GM12892 (cell line): ENCODE data around the gene TMPRSS2.
"Not testable (repeated sequence)": the region's sequence is repeated elsewhere in the genome, so short reads cannot be mapped to it uniquely, and the experiment has no call there.

ENCODE experiments used
- DNase-seq: peaks from one replicate; pipeline ENCODE4 v3.0.0; 2011; ENCODE audit not compliant: insufficient read length
- FAIRE-seq: peaks from 2 replicates; lab custom pipeline; 2011; peaks lifted over from hg19 to GRCh38; lab: Jason Lieb, UNC
- POLR2A ChIP-seq: IDR thresholded peaks from 2 replicates; pipeline ENCODE4 v1.6.1; 2011; ENCODE audit warnings: low read depth, low read length, control low read depth
- POLR2AphosphoS5 ChIP-seq: IDR thresholded peaks from 2 replicates; pipeline ENCODE4 v1.6.1; 2011; ENCODE audit warnings: low read depth, low read length, control low read depth
- TAF1 ChIP-seq: IDR thresholded peaks from 2 replicates; pipeline ENCODE4 v1.6.1; 2011; ENCODE audit warnings: low read depth, mild to moderate bottlenecking, control low read depth, low read length, borderline replicate concordance

TMPRSS2 gene

DNA sequence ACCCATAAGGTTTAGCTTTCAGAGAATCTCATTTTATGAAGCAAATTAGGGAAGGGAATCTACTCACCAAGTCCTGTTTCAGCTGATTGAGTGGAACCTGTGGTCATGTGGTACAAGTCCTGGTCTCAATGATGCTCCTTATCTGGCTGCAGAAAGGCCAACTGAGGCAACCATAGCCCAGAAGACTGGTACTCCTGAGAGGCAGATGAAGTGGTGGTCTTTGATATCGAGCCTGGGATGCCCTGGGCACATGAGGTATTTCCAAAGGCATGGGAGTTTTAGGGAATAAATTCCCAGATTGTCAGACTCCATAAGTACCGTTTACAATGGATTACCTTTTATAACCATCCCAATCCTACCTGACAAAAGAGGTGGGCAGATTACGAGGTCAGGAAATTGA is 78.7 kb downstream of the TMPRSS2 start:
- DNase-seq (no peak), FAIRE-seq (no peak)
- TF ChIP-seq POLR2A (peak; percentile 49; the same call in 1 of the 2 replicates), TAF1 (no peak), POLR2AphosphoS5 (peak; percentile 56; the same call in 1 of the 2 replicates)

DNA sequence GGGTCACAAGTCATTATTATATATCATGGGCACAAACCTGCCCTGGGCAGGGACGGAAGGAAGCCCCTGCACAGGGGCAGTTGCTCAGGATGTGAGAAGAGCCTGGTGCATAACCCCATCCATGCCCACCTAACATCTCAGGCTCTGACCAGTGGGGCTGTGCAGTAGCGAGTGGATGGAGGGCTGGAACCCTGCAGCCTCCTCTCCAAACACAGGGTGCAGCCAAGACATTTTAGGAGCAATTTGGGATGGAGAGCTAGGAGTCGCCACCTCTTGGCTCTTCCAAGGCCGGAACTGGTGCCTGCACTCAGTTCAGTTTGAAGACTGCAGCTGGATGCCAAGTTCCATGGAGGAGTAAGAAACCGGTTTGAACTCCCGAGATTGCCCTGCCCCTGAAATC is 79.1 kb downstream of the TMPRSS2 start:
- TF ChIP-seq POLR2AphosphoS5 = no peak; the same call in 1 of the 2 replicates
- peak; percentile 37; the same call in 1 of the 2 replicates for TF ChIP-seq POLR2A
- no peak for FAIRE-seq

DNA sequence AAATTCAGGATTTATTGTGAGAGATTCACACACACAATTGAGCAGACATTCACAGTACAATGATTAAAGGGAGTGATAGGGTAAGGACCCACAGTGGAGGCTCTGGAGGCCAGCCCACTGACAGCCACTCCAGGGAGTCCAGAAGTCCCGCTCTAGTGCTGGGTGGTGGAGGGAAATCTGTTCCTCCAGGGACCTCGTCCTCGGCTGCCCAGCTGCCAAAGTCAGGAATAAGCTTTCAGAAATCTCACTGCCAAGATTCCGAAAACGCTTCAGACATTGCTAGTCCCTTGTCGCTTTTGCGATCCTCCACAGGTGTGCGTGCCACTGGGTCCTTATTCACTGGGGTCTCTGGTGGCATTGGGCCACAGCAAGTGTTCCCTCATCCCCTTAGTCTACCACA is 79.6 kb downstream of the TMPRSS2 start:
- no peak for FAIRE-seq
- TF ChIP-seq POLR2A (no peak; the same call in 1 of the 2 replicates), TAF1 (no peak), POLR2AphosphoS5 (no peak; the same call in 1 of the 2 replicates)

More for the DNA sequence above, 79.1 kb downstream of the TMPRSS2 start:
- no peak for DNase-seq

DNA sequence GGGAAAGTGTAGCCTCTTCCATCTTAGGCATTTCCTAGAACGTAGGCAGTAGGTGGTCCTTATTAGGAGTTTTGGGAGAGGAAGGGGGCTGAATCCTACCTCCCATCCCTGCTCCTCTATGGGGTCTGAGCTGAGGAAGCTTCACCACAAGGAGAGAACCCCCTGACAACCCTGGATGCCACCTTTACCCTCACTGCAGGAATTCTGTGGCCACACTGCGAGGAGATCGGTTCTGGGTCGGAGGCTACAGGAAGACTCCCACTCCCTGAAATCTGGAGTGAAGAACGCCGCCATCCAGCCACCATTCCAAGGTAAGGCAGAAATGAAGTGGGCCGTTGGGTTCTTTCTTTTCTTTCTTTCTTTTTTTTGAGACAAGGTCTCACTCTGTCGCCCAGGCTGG is 80.4 kb downstream of the TMPRSS2 start:
- FAIRE-seq = peak; percentile 24
- DNase-seq = no peak
- TF ChIP-seq TAF1 (no peak), POLR2A (no peak), POLR2AphosphoS5 (no peak)

More for the DNA sequence above, 79.6 kb downstream of the TMPRSS2 start:
- DNase-seq = no peak

DNA sequence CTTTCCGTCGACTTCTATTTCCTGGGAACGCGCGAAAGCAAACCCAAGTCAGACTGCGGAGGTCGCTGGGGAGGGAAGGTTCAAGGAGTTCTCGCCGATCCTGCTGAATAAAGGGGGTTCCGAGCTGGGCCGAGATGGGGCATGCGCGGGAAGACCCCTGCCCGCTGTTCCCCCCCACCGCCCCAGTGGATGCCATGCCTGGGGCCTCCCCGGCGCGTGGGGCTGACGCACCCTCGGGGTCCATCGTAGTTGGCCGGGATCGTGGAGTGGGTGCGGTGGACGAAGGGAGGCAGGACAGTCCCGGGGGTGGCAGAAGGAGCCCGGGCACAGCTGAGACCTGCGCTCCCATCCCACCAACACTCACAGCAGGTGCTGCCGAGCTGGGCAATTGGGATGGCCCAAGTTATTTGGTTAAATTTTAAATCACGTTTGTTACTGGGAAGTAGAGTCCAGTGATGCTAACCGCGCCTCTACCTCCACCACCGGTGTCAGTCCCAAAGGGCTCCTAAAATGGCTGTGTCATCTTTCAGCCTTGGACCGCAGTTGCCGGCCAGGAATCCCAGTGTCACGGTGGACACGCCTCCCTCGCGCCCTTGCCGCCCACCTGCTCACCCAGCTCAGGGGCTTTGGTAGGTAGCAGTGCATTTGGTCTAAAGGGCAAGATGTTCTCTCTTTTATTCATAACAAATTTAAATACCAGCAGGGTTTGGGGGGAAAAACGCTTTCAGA is 81.1 kb downstream of the TMPRSS2 start:
- FAIRE-seq = peak; percentile 88
- no peak for DNase-seq
- TF ChIP-seq TAF1 (no peak), POLR2AphosphoS5 (peak; percentile 64; the same call in 1 of the 2 replicates), POLR2A (peak; percentile 75)

DNA sequence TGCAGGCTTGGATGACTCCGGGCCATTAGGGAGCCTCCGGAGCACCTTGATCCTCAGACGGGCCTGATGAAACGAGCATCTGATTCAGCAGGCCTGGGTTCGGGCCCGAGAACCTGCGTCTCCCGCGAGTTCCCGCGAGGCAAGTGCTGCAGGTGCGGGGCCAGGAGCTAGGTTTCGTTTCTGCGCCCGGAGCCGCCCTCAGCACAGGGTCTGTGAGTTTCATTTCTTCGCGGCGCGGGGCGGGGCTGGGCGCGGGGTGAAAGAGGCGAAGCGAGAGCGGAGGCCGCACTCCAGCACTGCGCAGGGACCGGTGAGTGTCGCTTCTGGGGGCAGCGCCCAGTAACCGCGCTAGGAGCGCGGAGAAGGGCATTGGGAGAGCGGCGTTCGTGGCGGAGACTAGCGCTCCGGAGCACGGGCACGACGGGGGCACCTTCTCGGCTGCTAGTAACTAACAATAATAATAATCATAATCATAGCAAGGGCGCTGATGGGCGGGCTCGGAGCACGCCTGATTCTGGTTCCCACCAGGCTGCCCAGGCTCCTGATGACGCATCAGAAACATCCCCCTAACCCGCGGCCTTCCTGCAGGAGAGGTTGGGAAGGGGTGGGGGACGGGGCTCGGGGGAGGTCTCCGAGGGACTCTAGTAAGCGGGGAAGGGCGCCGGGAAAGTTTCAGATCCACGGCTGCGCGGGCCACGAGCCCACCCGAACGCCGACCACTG is 81.8 kb downstream of the TMPRSS2 start, which contains the start of gene MX1:
TSS of gene MX1 (plus strand) at position 286 of the 722 bp plus-strand sequence. CDS start 5,832 bp downstream, outside the sequence.
- FAIRE-seq = peak; percentile 94
- DNase-seq = peak; percentile 80
- TF ChIP-seq POLR2AphosphoS5 (peak; percentile 98), POLR2A (peak; percentile 92), TAF1 (peak; percentile 99)

DNA sequence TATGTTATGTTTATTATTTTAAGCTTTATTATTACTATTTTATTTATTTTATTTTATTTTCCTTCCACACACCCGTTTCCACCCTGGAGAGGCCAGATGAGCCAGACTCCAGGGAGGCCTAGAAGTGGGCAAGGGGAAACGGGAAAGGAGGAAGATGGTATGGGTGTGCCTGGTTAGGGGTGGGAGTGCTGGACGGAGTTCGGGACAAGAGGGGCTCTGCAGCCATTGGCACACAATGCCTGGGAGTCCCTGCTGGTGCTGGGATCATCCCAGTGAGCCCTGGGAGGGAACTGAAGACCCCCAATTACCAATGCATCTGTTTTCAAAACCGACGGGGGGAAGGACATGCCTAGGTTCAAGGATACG is 82.4 kb downstream of the TMPRSS2 start:
- FAIRE-seq (no peak), DNase-seq (no peak)
- TF ChIP-seq POLR2AphosphoS5 (no peak), POLR2A (no peak), TAF1 (no peak)

DNA sequence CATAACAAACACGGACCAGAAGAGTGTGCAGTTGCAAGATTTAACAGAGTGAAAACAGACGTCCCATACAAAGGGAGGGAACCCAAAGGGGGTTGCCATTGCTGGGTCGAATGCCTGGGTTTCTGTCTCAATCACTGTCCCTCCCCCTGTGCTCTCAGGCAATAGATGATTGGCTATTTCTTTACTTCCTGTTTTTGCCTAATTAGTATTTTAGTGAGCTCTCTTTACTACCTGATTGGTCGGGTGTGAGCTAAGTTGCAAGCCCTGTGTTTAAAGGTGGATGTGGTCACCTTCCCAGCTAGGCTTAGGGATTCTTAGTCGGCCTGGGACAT is 84.7 kb downstream of the TMPRSS2 start:
- not testable (repeated sequence) for FAIRE-seq, DNase-seq

DNA sequence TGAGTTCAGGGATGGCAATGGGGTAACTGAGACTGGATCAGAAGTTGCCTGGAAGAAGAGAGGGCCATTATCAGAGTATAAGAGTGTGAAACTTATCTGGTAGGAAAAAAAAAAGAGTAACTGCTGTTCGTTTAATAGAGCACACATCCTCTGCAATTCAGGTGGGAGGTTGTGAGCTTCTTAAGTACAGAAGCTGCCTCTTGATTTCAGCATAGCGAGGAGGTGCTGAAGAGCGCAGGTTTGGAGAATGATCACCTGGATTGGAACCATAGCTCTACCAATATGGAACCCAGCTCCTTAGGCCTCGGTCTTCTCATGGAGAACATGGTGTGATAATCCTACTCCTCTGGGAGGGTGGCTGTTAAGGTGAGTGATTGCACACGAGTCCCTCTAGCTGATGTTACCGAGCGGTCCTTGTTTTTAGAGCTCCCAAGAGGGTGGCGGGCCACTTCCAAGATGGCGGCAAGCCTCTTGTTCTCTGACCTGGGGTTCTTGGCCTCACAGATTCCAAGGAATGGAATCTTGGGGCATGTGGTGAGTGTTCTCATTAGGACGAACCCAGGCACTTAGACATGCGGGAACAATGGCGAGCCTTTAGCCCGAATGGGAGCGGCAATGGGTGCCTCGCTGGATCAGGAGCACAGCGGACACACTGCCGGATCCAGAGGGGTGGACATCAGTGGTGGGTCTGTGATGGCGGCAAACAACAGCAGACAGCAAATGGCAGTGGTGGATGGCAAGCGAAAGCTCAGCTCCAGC is 85.2 kb downstream of the TMPRSS2 start:
- no peak for DNase-seq

DNA sequence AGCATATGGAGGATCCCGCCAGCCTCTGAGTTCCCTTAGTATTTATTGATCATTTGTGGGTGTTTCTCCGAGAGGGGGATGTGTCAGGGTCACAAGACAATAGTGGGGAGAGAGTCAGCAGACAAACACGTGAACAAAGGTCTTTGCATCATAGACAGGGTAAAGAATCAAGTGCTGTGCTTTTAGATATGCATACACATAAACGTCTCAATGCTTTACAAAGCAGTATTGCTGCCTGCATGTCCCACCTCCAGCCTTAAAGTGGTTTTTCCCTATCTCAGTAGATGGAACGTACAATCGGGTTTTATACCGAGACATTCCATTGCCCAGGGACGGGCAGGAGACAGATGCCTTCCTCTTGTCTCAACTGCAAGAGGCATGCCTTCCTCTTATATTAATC is 87.0 kb downstream of the TMPRSS2 start:
- DNase-seq, FAIRE-seq: not testable (repeated sequence)

More for the DNA sequence above, 85.2 kb downstream of the TMPRSS2 start:
- TF ChIP-seq POLR2AphosphoS5 (no peak), TAF1 (no peak), POLR2A (no peak)
- FAIRE-seq = no peak

DNA sequence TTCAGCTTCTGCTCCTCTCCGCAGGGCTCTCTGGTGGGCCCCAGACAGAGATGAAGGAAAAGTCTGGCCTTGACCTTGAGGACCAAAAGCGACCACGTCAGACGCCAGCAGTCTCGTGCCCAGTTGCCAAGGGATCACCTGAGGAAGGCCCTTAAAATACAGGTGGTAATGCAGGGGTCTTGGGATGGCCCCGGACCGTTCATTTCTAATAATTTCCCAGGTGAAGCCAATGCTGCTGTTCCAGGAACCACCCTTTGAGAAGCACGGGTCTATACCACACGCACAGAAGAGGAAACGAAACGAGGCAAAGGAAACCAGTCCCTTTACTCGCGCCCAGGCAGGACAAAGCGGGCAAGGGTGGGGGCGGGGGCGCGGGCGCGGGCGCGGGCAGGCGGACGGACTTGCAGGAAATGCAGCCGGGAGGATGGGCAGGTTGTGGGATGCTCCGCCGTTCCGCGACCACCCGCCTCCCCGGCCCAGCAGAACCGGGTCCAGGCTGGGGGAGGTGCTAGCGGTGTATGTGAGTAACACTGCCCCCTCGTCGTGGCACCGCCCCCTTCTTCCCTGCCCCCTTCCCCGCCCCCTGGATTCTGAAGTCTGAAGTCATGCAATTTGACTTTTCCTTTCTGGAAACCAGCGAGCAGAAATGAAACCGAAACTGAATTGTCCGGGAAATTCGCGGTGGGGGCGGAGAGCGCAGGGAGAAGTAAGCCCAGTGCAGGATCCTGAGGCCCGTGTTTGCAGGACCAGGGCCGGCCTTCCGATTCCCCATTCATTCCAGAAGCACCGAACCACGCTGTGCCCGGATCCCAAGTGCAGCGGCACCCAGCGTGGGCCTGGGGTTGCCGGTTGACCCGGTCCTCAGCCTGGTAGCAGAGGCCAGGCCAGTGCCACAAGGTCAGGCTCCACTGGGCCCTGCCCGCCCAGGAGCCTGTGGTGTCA is 87.8 kb downstream of the TMPRSS2 start:
- FAIRE-seq (peak; percentile 89), DNase-seq (peak; percentile 45)
- TF ChIP-seq TAF1 (no peak), POLR2A (peak; percentile 23; the same call in 1 of the 2 replicates), POLR2AphosphoS5 (no peak)
